Measurements from ENCODE around the gene PLAAT5.

The PLAAT5 gene

GRCh38 chr11:63512816-63513215 lies 21.8 kb upstream of the PLAAT5 start:
- DNase-seq (ENCODE audit: low spot score): no peak

DNA sequence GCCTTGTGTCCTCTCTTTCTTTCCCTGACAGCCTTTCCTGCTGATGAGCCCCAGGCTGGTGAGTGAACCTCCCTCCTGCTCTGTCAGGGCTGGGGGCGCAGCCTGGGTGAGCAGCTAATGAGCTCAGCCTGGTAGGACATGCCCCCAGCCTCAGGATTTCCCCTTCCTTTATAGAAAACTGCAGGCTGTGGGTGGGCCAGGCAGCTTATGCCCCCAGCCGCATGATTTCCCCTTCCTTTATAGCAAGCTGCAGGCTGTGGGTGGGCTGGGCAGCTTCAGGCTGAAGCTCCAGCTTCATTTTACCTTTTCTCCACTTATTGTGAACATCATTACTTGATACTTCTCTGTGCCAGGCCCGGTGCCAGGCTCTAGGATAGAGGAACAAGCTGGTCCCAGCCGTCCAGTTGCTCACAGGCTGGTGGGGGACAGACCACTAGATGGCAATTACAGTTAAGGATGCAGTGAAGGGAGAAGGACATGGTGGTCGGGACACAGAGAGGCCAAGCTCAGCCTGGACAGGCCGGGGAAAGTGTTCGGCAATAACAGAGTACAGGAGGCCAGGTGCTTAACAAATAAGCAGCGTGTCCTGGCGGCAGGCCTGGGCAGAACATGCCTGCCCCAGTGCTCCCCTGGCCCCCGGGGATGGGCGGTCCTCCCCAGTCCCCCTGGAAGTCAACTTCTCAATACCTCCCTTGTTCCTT lies 20.2 kb upstream of the PLAAT5 start:
- no peak for DNase-seq (ENCODE audit: low spot score)

DNA sequence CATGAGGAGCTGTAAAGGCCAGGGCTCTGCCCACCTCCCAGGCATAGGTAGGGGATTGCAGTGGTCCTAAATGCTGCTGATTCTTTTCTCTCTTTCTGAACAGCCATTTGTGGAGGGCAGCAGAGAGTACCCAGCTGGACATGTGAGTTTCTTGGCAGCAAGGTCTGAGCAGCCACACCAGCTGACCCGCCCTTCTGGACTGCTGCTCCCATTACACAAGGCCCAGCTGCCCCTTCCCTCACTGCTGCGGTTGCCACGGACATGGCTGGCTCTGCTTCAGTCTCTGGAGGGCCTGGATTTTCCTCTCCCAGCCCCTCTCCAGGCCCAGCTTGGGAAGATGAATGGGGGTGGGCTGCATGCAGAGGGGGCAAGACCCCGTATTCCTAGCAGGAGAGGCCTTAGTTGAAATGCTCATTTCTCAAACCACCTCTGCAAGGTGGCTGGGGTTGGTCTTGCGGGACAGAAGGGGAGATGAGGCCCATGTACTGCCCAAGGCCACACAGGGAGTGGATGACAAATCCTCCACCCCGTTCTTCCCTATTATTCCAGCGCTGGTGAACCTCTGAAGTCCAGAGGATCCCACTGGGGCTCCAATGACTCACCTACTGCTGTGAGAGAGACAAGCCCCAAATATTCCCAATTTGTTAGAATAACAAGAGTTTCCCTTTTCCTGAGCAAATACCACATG lies 19.5 kb upstream of the PLAAT5 start:
- DNase-seq (ENCODE audit: low spot score): no peak

- no peak for DNase-seq (ENCODE audit: low spot score)
Observed at GRCh38 chr11:63508745-63509144, 17.8 kb upstream of the PLAAT5 start.

DNA sequence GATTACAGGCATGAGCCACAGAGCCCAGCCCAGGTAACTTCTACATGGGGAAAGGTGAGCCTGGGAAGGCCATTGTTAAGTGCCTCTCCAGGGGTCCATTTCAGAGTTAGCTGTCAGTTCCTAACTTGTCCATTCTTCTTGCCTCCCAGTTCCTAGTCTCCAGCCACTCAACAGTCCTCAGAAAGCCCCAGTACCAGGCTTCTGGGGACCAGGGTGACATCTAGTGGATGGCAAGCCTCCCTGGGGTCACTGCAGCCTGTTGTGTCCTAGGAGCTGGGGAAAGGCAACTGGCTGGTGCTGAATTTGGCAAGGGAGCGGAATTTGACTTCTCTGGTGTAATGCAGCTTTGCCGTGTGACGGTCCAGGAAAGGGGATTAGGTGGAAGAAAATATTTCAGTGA lies 17.0 kb upstream of the PLAAT5 start:
- peak; percentile 94 for DNase-seq (ENCODE audit: low spot score)

GRCh38 chr11:63507511-63507910 lies 16.5 kb upstream of the PLAAT5 start:
- DNase-seq (ENCODE audit: low spot score): no peak

- DNase-seq (ENCODE audit: low spot score): peak; percentile 10
Observed at GRCh38 chr11:63506876-63507275, 15.9 kb upstream of the PLAAT5 start.

DNA sequence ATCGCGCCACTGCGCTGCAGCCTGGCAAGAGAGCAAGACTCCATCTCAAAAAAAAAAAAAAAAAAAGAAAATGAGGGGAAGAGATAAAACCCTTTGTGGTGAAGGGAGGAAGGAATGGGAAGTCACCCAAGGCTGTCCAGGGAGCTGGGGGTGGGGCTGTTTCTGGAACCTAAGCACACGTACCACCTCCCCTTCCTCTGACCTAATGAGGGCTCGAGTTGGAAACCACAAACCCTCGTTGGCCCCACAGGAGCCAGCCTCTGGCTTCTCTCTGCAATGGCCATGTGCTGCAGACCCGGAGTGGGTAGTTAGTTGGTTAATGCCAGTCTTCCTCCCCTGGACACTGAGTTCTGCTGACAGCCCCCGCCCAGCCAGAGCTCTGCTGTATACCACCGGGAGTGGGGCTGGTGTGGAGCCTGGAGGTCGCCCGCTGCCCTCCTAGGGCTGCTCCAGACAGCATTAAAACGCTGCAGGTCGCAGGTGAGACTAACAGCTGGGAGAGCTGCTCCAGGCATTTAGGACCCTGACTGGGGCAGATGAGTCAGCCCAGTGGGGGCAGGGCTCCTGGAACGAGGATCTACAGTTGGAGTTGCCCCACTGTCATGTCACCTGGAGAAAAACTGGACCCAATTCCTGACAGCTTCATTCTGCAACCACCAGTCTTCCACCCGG lies 15.0 kb upstream of the PLAAT5 start, which contains the start of gene LGALS12:
Gene LGALS12 (plus strand): TSS at position 228 of the 672 bp plus-strand sequence. CDS start 375 bp downstream, at position 603.
- DNase-seq (ENCODE audit: low spot score): peak; percentile 7

GRCh38 chr11:63504933-63505586 lies 14.1 kb upstream of the PLAAT5 start:
- peak; percentile 23 for DNase-seq (ENCODE audit: low spot score)

DNA sequence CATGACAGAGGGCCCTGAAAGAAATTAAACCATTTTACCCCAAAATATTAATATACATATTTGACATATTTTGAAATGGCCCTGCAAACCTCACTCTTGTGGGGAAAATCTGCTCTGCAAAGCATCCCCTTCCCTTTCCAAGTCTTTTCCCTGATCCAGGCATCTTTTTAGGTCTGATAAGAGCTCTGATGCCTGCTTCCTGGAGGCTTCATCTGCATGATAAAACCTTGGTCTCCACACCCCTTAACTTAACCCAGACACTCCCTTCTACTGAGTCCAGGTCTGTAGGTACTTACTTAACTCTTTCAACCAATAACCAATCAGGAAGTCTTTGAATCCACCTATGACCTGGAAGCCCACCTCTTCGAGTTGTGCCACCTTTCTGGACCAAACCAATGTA lies 13.1 kb upstream of the PLAAT5 start:
- no peak for DNase-seq (ENCODE audit: low spot score)

DNA sequence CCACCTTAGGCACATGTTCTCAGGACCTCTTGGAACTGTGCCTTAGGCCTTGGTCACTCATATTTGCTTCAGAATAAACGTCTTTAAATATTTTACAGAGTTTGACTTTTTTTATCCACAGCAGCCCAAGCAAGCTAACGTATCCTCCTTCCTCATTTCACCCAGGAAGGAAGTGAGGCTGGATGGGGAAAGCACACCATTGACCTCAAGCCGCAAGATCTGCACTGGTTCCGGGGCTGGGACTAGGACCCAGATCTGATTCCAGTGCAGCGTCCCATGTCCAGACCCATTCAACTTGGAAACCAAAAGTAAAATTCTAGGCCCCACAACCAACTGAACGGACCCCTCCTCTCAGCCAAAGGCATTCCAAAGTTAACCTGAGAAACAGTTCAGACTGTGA lies 12.5 kb upstream of the PLAAT5 start:
- DNase-seq (ENCODE audit: low spot score): peak; percentile 11

GRCh38 chr11:63502252-63502820 lies 11.4 kb upstream of the PLAAT5 start:
- DNase-seq (ENCODE audit: low spot score): no peak

DNA sequence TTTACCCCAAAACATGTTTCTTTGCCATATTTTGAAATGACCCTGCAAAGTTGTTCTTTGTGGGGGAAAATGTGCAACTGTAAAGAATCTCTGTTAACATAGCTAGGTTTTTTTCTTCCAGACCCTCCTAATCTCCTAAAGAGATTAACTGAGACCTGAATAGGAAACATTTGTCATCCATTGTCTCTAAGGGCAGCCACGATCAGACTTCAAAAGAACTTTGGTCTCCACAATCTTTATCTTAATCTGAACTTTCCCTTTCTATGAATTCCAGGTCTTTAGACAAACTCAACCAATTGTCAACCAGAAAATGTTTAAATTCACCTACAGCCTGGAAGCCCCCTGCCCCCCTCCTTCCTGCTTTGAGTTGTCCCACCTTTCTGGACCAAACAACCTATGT lies 10.3 kb upstream of the PLAAT5 start:
- DNase-seq (ENCODE audit: low spot score): no peak

GRCh38 chr11:63499874-63500273 lies 8.9 kb upstream of the PLAAT5 start:
- no peak for DNase-seq (ENCODE audit: low spot score)

- DNase-seq (ENCODE audit: low spot score): no peak
Observed at GRCh38 chr11:63494975-63495374, 4.0 kb upstream of the PLAAT5 start.

DNA sequence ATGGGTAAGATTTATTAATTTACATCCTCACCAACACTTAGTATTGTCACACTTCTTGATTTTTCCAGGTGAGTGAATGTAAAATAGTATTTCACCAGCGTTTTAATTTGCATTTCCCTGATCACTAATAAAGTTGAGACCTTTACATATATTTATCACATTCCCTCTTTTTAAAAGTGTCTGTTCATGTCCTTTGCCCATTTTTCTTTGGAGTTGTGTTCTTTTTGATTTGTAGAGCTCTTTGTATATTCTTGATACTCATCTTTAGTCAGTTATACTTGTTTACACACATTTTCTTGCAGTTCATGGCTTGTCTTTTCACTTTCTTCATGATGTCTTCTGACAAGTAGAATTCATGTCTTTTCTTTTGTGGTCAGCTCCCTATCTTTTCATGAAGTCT lies 2.2 kb upstream of the PLAAT5 start:
- DNase-seq (ENCODE audit: low spot score): no peak

- no peak for DNase-seq (ENCODE audit: low spot score)
Observed at GRCh38 chr11:63492441-63492840, 1.5 kb upstream of the PLAAT5 start.

GRCh38 chr11:63491636-63492372 lies 837 bp upstream of the PLAAT5 start:
- DNase-seq (ENCODE audit: low spot score): peak; percentile 74

GRCh38 chr11:63491240-63491587 lies 247 bp upstream of the PLAAT5 start:
- no peak for DNase-seq (ENCODE audit: low spot score)

DNA sequence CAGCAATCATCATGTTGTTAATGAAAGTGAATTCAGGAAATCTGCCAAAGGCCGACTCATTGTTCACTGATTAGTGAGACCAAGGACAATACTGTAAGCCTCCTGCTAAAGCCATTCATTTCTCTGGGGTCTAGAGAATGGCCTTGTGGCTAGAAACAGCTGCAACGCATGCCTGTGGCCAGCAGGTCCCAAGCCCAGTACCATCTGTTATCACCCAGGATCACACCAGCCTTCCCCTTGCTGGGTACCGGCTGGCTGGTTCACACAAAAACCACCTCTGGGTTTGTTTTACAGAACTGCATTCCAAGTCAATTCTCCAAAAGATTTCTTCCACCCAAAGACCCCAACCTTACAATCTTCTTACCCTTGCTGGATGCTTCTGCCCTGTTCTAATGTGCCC lies 1.1 kb downstream of the PLAAT5 start:
- no peak for DNase-seq (ENCODE audit: low spot score)

- no peak for DNase-seq (ENCODE audit: low spot score)
Observed at GRCh38 chr11:63488789-63489188, 2.2 kb downstream of the PLAAT5 start.

GRCh38 chr11:63485777-63486176 lies 5.2 kb downstream of the PLAAT5 start:
- DNase-seq (ENCODE audit: low spot score): no peak
